GM19463 (cell line): ENCODE measurements around the gene PLCXD1.
"Not testable (repeated sequence)": the region's sequence is repeated elsewhere in the genome, so short reads cannot be mapped to it uniquely, and the experiment has no call there.

Experiments
- ATAC-seq: cut with Tn5 transposase; IDR thresholded peaks from one replicate; pipeline ENCODE4 v1.9.1; 2021; ENCODE audit warnings: mild to moderate bottlenecking, moderate library complexity; ENCODE audit not compliant: unreplicated experiment

Gene PLCXD1

GRCh38 chrX:290476-291166 is 9.4 kb downstream of the PLCXD1 start:
- ATAC-seq: no peak

GRCh38 chrX:291411-291901 is 10.3 kb downstream of the PLCXD1 start:
- ATAC-seq: no peak

- no peak for ATAC-seq
Observed at GRCh38 chrX:292900-293897, 12.0 kb downstream of the PLCXD1 start.

GRCh38 chrX:295136-295535 is 14.0 kb downstream of the PLCXD1 start:
- ATAC-seq: no peak

- no peak for ATAC-seq
Observed at GRCh38 chrX:298993-299392, 17.8 kb downstream of the PLCXD1 start.

- ATAC-seq: no peak
Observed at GRCh38 chrX:300334-300733, 19.2 kb downstream of the PLCXD1 start.

- no peak for ATAC-seq
Observed at GRCh38 chrX:302975-303374, 21.8 kb downstream of the PLCXD1 start.

- not testable (repeated sequence) for ATAC-seq
Observed at GRCh38 chrX:305781-306613, 24.8 kb downstream of the PLCXD1 start.

- not testable (repeated sequence) for ATAC-seq
Observed at GRCh38 chrX:306614-307251, 25.6 kb downstream of the PLCXD1 start.

GRCh38 chrX:307261-308111 is 26.3 kb downstream of the PLCXD1 start:
- ATAC-seq: no peak

- no peak for ATAC-seq
Observed at GRCh38 chrX:308821-309520, 27.8 kb downstream of the PLCXD1 start.

- no peak for ATAC-seq
Observed at GRCh38 chrX:310621-311155, 29.5 kb downstream of the PLCXD1 start.

- no peak for ATAC-seq
Observed at GRCh38 chrX:311156-312129, 30.3 kb downstream of the PLCXD1 start.

- no peak for ATAC-seq
Observed at GRCh38 chrX:312621-313331, 31.6 kb downstream of the PLCXD1 start.

- ATAC-seq: no peak
Observed at GRCh38 chrX:313546-313945, 32.4 kb downstream of the PLCXD1 start.

GRCh38 chrX:314049-314448 is 32.9 kb downstream of the PLCXD1 start:
- ATAC-seq: no peak
